IgD-negative memory B cell (primary cell): ENCODE measurements around the gene IGSF11. TPM values are rescaled to one million over a fixed set of nuclear protein-coding genes. Genes with fewer than 3 reads are reported as not detected.

Source experiments
- H3K27ac Mint-ChIP-seq, 3 donors: one replicate each; pipeline ENCODE4 v1.8.0; 2020 to 2022; ENCODE audit warnings: mild to moderate bottlenecking in 3 of 3, mixed read lengths in 3 of 3, moderate library complexity in 1 of 3
- H3K27me3 Mint-ChIP-seq: one replicate; pipeline ENCODE4 v1.8.0; 2021; ENCODE audit warnings: mixed read lengths
- H3K36me3 Mint-ChIP-seq: one replicate; pipeline ENCODE4 v1.8.0; 2020; ENCODE audit warnings: mild to moderate bottlenecking, mixed read lengths
- H3K4me1 Mint-ChIP-seq, 3 donors: one replicate each; pipeline ENCODE4 v1.8.0; 2020 to 2022; ENCODE audit warnings: mixed read lengths in 3 of 3, mild to moderate bottlenecking in 1 of 3
- H3K4me3 Mint-ChIP-seq, 4 donors: one replicate each; pipeline ENCODE4 v1.8.0; 2020 to 2022; ENCODE audit warnings: mild to moderate bottlenecking in 4 of 4, mixed read lengths in 4 of 4, moderate library complexity in 3 of 4
- H3K9me3 Mint-ChIP-seq, 3 donors: one replicate each; pipeline ENCODE4 v1.8.0; 2020 to 2021; ENCODE audit warnings: mixed read lengths in 3 of 3, mild to moderate bottlenecking in 1 of 3
- polyA plus RNA-seq: library from polyadenylated mRNA; unstranded; fragments of 300-500 nt; fragmentation: Illumina TruSeq; gene quantifications from one replicate; pipeline ENCODE4 v1.2.3, GENCODE V29; 2021

IGSF11 gene
- polyA plus RNA-seq, 1 donor from 2014 or later, result not detected

- peaks cover 0 to 2% (median 0%) of the 10 kb centered on the region in 3 donors for H3K4me1 Mint-ChIP-seq
- no peaks in the 10 kb centered on the region for H3K27me3 Mint-ChIP-seq
- no peaks in the 10 kb centered on the region for H3K36me3 Mint-ChIP-seq
- no peak overlapping the region for H3K27ac Mint-ChIP-seq
- H3K4me3 Mint-ChIP-seq, result no peak overlapping the region
- peaks cover 0 to 2% (median 0%) of the 10 kb centered on the region in 3 donors for H3K9me3 Mint-ChIP-seq
Observed at GRCh38 chr3:118948146-118948545, 86.5 kb downstream of the IGSF11 start.

- peaks cover 0 to 2% (median 0%) of the 10 kb centered on the region in 3 donors for H3K4me1 Mint-ChIP-seq
- peak overlapping the region in 1 of 3 donors; percentile 40 for H3K27ac Mint-ChIP-seq
- H3K27me3 Mint-ChIP-seq, result no peaks in the 10 kb centered on the region
- H3K4me3 Mint-ChIP-seq, result no peak overlapping the region
- H3K9me3 Mint-ChIP-seq, result peaks cover 0 to 3% (median 0%) of the 10 kb centered on the region in 3 donors
- H3K36me3 Mint-ChIP-seq, result no peaks in the 10 kb centered on the region
Observed at GRCh38 chr3:118946449-118946848, 88.2 kb downstream of the IGSF11 start.

- peaks cover 0 to 3% (median 0%) of the 10 kb centered on the region in 3 donors for H3K9me3 Mint-ChIP-seq
Observed at GRCh38 chr3:118945834-118946233, 88.8 kb downstream of the IGSF11 start.

GRCh38 chr3:118943597-118943996 lies 91.0 kb downstream of the IGSF11 start:
- H3K4me1 Mint-ChIP-seq, result peaks cover 0 to 2% (median 0%) of the 10 kb centered on the region in 3 donors
- no peak overlapping the region for H3K4me3 Mint-ChIP-seq
- no peak overlapping the region for H3K27ac Mint-ChIP-seq
- H3K36me3 Mint-ChIP-seq, result no peaks in the 10 kb centered on the region
- peaks cover 0 to 5% (median 2%) of the 10 kb centered on the region in 3 donors for H3K9me3 Mint-ChIP-seq
- H3K27me3 Mint-ChIP-seq, result no peaks in the 10 kb centered on the region

More at GRCh38 chr3:118945834-118946233, 88.8 kb downstream of the IGSF11 start:
- Mint-ChIP-seq H3K27ac (no peak overlapping the region), H3K4me1 (peaks cover 0 to 2% (median 0%) of the 10 kb centered on the region in 3 donors), H3K27me3 (no peaks in the 10 kb centered on the region), H3K4me3 (no peak overlapping the region), H3K36me3 (no peaks in the 10 kb centered on the region)

- Mint-ChIP-seq H3K9me3 (peaks cover 0 to 6% (median 4%) of the 10 kb centered on the region in 3 donors), H3K27ac (no peak overlapping the region), H3K36me3 (no peaks in the 10 kb centered on the region), H3K4me3 (no peak overlapping the region), H3K4me1 (peaks cover 0 to 2% (median 0%) of the 10 kb centered on the region in 3 donors), H3K27me3 (no peaks in the 10 kb centered on the region)
Observed at GRCh38 chr3:118942671-118943070, 92.0 kb downstream of the IGSF11 start.

- Mint-ChIP-seq H3K4me1 (peaks cover 0 to 2% (median 0%) of the 10 kb centered on the region in 3 donors), H3K4me3 (no peak overlapping the region), H3K36me3 (no peaks in the 10 kb centered on the region), H3K27ac (no peak overlapping the region), H3K9me3 (peaks cover 0 to 6% (median 4%) of the 10 kb centered on the region in 3 donors), H3K27me3 (no peaks in the 10 kb centered on the region)
Observed at GRCh38 chr3:118942195-118942594, 92.5 kb downstream of the IGSF11 start.

GRCh38 chr3:118941236-118941635 lies 93.4 kb downstream of the IGSF11 start:
- no peak overlapping the region for H3K4me3 Mint-ChIP-seq
- H3K27me3 Mint-ChIP-seq, result no peaks in the 10 kb centered on the region
- peaks cover 0 to 2% (median 0%) of the 10 kb centered on the region in 3 donors for H3K4me1 Mint-ChIP-seq
- peaks cover 0 to 6% (median 4%) of the 10 kb centered on the region in 3 donors for H3K9me3 Mint-ChIP-seq
- H3K27ac Mint-ChIP-seq, result no peak overlapping the region
- no peaks in the 10 kb centered on the region for H3K36me3 Mint-ChIP-seq

GRCh38 chr3:118938183-118938961 lies 96.3 kb downstream of the IGSF11 start:
- Mint-ChIP-seq H3K4me1 (no peaks in the 10 kb centered on the region), H3K27me3 (peaks cover 1% of the 10 kb centered on the region), H3K27ac (no peak overlapping the region), H3K4me3 (no peak overlapping the region), H3K36me3 (no peaks in the 10 kb centered on the region), H3K9me3 (peaks cover 0 to 4% (median 4%) of the 10 kb centered on the region in 3 donors)

- Mint-ChIP-seq H3K9me3 (peaks cover 0 to 4% (median 4%) of the 10 kb centered on the region in 3 donors), H3K4me1 (peaks cover 0 to 4% (median 0%) of the 10 kb centered on the region in 3 donors), H3K27me3 (peaks cover 1% of the 10 kb centered on the region), H3K4me3 (no peak overlapping the region), H3K36me3 (no peaks in the 10 kb centered on the region), H3K27ac (no peak overlapping the region)
Observed at GRCh38 chr3:118936811-118937210, 97.8 kb downstream of the IGSF11 start.

- no peak overlapping the region for H3K4me3 Mint-ChIP-seq
Observed at GRCh38 chr3:118932822-118933558, 101.7 kb downstream of the IGSF11 start.

GRCh38 chr3:118931996-118932395 lies 102.7 kb downstream of the IGSF11 start:
- Mint-ChIP-seq H3K4me1 (peaks cover 0 to 4% (median 0%) of the 10 kb centered on the region in 3 donors), H3K27ac (no peak overlapping the region), H3K4me3 (no peak overlapping the region), H3K27me3 (peaks cover 1% of the 10 kb centered on the region), H3K9me3 (no peaks in the 10 kb centered on the region), H3K36me3 (no peaks in the 10 kb centered on the region)

More at GRCh38 chr3:118932822-118933558, 101.7 kb downstream of the IGSF11 start:
- H3K36me3 Mint-ChIP-seq, result no peaks in the 10 kb centered on the region
- H3K9me3 Mint-ChIP-seq, result no peaks in the 10 kb centered on the region
- peaks cover 1% of the 10 kb centered on the region for H3K27me3 Mint-ChIP-seq
- no peak overlapping the region for H3K27ac Mint-ChIP-seq
- peaks cover 0 to 4% (median 0%) of the 10 kb centered on the region in 3 donors for H3K4me1 Mint-ChIP-seq

- H3K27ac Mint-ChIP-seq, result no peak overlapping the region
Observed at GRCh38 chr3:118927449-118927848, 107.2 kb downstream of the IGSF11 start.

GRCh38 chr3:118912188-118912587 lies 122.5 kb downstream of the IGSF11 start:
- Mint-ChIP-seq H3K27ac (no peak overlapping the region), H3K36me3 (peaks cover under 1% of the 10 kb centered on the region), H3K9me3 (peaks cover 0 to 2% (median 0%) of the 10 kb centered on the region in 3 donors)

More at GRCh38 chr3:118927449-118927848, 107.2 kb downstream of the IGSF11 start:
- Mint-ChIP-seq H3K4me1 (peaks cover 0 to 2% (median 0%) of the 10 kb centered on the region in 3 donors), H3K36me3 (no peaks in the 10 kb centered on the region), H3K27me3 (no peaks in the 10 kb centered on the region), H3K9me3 (no peaks in the 10 kb centered on the region), H3K4me3 (no peak overlapping the region)

GRCh38 chr3:118910332-118910731 lies 124.3 kb downstream of the IGSF11 start:
- Mint-ChIP-seq H3K9me3 (peaks cover 0 to 2% (median 0%) of the 10 kb centered on the region in 3 donors), H3K4me1 (no peaks in the 10 kb centered on the region), H3K27me3 (peaks cover 9% of the 10 kb centered on the region), H3K36me3 (peaks cover 1% of the 10 kb centered on the region), H3K27ac (no peak overlapping the region), H3K4me3 (no peak overlapping the region)

More at GRCh38 chr3:118912188-118912587, 122.5 kb downstream of the IGSF11 start:
- H3K4me1 Mint-ChIP-seq, result no peaks in the 10 kb centered on the region
- peaks cover 9% of the 10 kb centered on the region for H3K27me3 Mint-ChIP-seq
- H3K4me3 Mint-ChIP-seq, result no peak overlapping the region

GRCh38 chr3:118909763-118910162 lies 124.9 kb downstream of the IGSF11 start:
- Mint-ChIP-seq H3K27ac (no peak overlapping the region), H3K9me3 (peaks cover 0 to 2% (median 0%) of the 10 kb centered on the region in 3 donors), H3K4me1 (no peaks in the 10 kb centered on the region), H3K36me3 (peaks cover 1% of the 10 kb centered on the region), H3K27me3 (peaks cover 9% of the 10 kb centered on the region), H3K4me3 (no peak overlapping the region)
